ENCODE measurements around the gene SEMA4G.

SEMA4G gene

GRCh38 chr10:100986952-100987684, 17.8 kb downstream of the SEMA4G start, which contains the start of the genes MRPL43 and TWNK:
MRPL43 (minus strand) TSS chr10:100987497; CDS start chr10:100987443, 54 bp downstream.
TWNK (plus strand) TSS chr10:100987543; CDS start chr10:100988211, 668 bp downstream.
- DNase-seq (ENCODE audit: low read depth): peak; percentile 84
- peak within 1 kb of the TSS; percentile 77 for H3K4me3 ChIP-seq (ENCODE audit: low read depth, low read length)
- TF ChIP-seq CTCF (IDR thresholded peaks at IDR 0.05; ENCODE audit: insufficient read depth, low read depth, low read length, missing control alignments): no peak

- DNase-seq (ENCODE audit: low read depth): no peak
- TF ChIP-seq CTCF (IDR thresholded peaks at IDR 0.05; ENCODE audit: insufficient read depth, low read depth, low read length, missing control alignments): no peak
These were observed 18.4 kb downstream of the SEMA4G start for GRCh38 chr10:100987685-100988049.

GRCh38 chr10:100988166-100988565, 18.9 kb downstream of the SEMA4G start:
- H3K4me3 ChIP-seq (ENCODE audit: low read depth, low read length): peak overlapping the region; percentile 77
- no peak for TF ChIP-seq CTCF (IDR thresholded peaks at IDR 0.05; ENCODE audit: insufficient read depth, low read depth, low read length, missing control alignments)
- DNase-seq (ENCODE audit: low read depth): no peak

More at GRCh38 chr10:100987685-100988049, 18.4 kb downstream of the SEMA4G start:
- peak overlapping the region; percentile 77 for H3K4me3 ChIP-seq (ENCODE audit: low read depth, low read length)

GRCh38 chr10:100989088-100989487, 19.8 kb downstream of the SEMA4G start:
- DNase-seq (ENCODE audit: low read depth): no peak
- TF ChIP-seq CTCF (IDR thresholded peaks at IDR 0.05; ENCODE audit: insufficient read depth, low read depth, low read length, missing control alignments): no peak
- no peak overlapping the region for H3K4me3 ChIP-seq (ENCODE audit: low read depth, low read length)

GRCh38 chr10:100993986-100994708, 24.8 kb downstream of the SEMA4G start:
- TF ChIP-seq CTCF (IDR thresholded peaks at IDR 0.05; ENCODE audit: insufficient read depth, low read depth, low read length, missing control alignments): peak; percentile 16
- H3K4me3 ChIP-seq (ENCODE audit: low read depth, low read length): no peak overlapping the region
- no peak for DNase-seq (ENCODE audit: low read depth)

GRCh38 chr10:100995181-100995580, 25.9 kb downstream of the SEMA4G start:
- no peak for DNase-seq (ENCODE audit: low read depth)
- H3K4me3 ChIP-seq (ENCODE audit: low read depth, low read length): no peak overlapping the region
- no peak for TF ChIP-seq CTCF (IDR thresholded peaks at IDR 0.05; ENCODE audit: insufficient read depth, low read depth, low read length, missing control alignments)
